OCI-LY3 (cell line): ENCODE measurements around the gene OR5H1.
A peak's percentile ranks its signal among the peaks of the same experiment; 100 is the strongest.

Source experiments
- H2AFZ ChIP-seq: fragments of 200-600, 300-600 bp; shearing (Covaris generic); 2 replicates; pipeline ENCODE4 v1.6.0; 2014; ENCODE audit warnings: antibody characterized with exemption, low read depth, low read length
- H3K27ac ChIP-seq: fragments of 200-600, 300-600 bp; sonication (generic); 2 replicates; pipeline ENCODE4 v1.5.1; 2014; ENCODE audit warnings: mild to moderate bottlenecking, low read length, moderate library complexity, mixed read lengths
- H3K27me3 ChIP-seq: fragments of 200-600, 300-600 bp; sonication (generic); 2 replicates; pipeline ENCODE4 v1.6.1; 2014; ENCODE audit warnings: low read depth, low read length, mixed read lengths
- H3K36me3 ChIP-seq: fragments of 200-600, 300-600 bp; sonication (generic); replicated peaks from 2 replicates; pipeline ENCODE3; 2014; ENCODE audit warnings: low read depth, low read length, mixed read lengths
- H3K4me1 ChIP-seq: fragments of 300-600, 200-600 bp; sonication (generic); 2 replicates; pipeline ENCODE4 v1.6.1; 2014; ENCODE audit warnings: low read length, mixed read lengths
- H3K4me2 ChIP-seq: fragments of 200-600, 300-600 bp; sonication (generic); 2 replicates; pipeline ENCODE4 v1.6.1; 2014; ENCODE audit warnings: low read length, mixed read lengths
- H3K4me3 ChIP-seq: fragments of 300-600, 200-600 bp; sonication (generic); 2 replicates; pipeline ENCODE4 v1.5.1; 2014; ENCODE audit warnings: antibody characterized with exemption, mild to moderate bottlenecking, low read length, moderate library complexity
- H3K79me2 ChIP-seq: fragments of 300-600, 200-600 bp; shearing (Covaris generic); 2 replicates; pipeline ENCODE4 v1.6.1; 2014; ENCODE audit warnings: mild to moderate bottlenecking, low read length, mixed read lengths
- H3K9ac ChIP-seq: fragments of 300-600, 200-600 bp; shearing (Covaris generic); 2 replicates; pipeline ENCODE4 v1.6.0; 2014; ENCODE audit warnings: mild to moderate bottlenecking, low read length, moderate library complexity
- H3K9me3 ChIP-seq: fragments of 200-600, 300-600 bp; shearing (Covaris generic); 2 replicates; pipeline ENCODE4 v1.6.1; 2014; ENCODE audit warnings: low read length, mixed read lengths; ENCODE audit not compliant: insufficient read depth
- H4K20me1 ChIP-seq: fragments of 200-600, 300-600 bp; sonication (generic); 2 replicates; pipeline ENCODE4 v1.6.1; 2016; ENCODE audit warnings: low read length, mixed read lengths; ENCODE audit not compliant: insufficient read depth
- EZH2phosphoT487 ChIP-seq: fragments of 200-600 bp; shearing (Covaris generic); IDR thresholded peaks from 2 replicates; pipeline ENCODE4 v1.6.1; 2018; ENCODE audit warnings: antibody characterized with exemption, mixed run types, low read depth
- TF ChIP-seq, protein P1 (sequence below): fragments of 200-600, 300-600 bp; sonication (generic); IDR thresholded peaks from 2 replicates; pipeline ENCODE4 v1.5.1; 2014; ENCODE audit warnings: antibody characterized with exemption, low read length, low read depth

The OR5H1 gene

DNA sequence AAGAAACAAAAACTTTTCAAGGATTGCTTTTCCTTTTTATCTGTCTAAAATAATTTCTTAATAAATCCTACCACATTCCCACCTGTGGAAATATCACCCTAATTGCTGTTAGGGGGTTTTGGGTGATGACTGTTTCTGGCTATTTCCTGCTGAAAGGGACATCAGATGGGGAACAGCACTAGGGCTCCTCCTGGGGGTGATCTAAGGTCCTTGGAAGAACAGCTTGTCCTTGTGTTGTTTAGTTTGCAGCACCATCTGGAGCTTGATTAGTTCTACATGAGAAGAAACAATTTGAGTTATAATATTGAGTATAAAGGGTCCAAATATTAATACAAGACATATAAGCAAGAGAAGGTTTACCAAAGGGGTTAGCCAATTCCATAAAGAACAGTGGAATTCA lies 54.7 kb downstream of the OR5H1 start:
- no peak for TF ChIP-seq EZH2phosphoT487
- TF ChIP-seq, protein P1, sequence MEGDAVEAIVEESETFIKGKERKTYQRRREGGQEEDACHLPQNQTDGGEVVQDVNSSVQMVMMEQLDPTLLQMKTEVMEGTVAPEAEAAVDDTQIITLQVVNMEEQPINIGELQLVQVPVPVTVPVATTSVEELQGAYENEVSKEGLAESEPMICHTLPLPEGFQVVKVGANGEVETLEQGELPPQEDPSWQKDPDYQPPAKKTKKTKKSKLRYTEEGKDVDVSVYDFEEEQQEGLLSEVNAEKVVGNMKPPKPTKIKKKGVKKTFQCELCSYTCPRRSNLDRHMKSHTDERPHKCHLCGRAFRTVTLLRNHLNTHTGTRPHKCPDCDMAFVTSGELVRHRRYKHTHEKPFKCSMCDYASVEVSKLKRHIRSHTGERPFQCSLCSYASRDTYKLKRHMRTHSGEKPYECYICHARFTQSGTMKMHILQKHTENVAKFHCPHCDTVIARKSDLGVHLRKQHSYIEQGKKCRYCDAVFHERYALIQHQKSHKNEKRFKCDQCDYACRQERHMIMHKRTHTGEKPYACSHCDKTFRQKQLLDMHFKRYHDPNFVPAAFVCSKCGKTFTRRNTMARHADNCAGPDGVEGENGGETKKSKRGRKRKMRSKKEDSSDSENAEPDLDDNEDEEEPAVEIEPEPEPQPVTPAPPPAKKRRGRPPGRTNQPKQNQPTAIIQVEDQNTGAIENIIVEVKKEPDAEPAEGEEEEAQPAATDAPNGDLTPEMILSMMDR = peak; percentile 68
- Histone ChIP-seq H3K79me2 (no peaks in the 10 kb centered on the region), H3K9me3 (no peaks in the 10 kb centered on the region), H3K9ac (no peak overlapping the region), H3K4me2 (no peak overlapping the region), H3K4me1 (peaks cover 13% of the 10 kb centered on the region), H2AFZ (no peak overlapping the region), H3K36me3 (no peaks in the 10 kb centered on the region), H3K27me3 (no peaks in the 10 kb centered on the region), H3K4me3 (no peak overlapping the region), H4K20me1 (no peaks in the 10 kb centered on the region), H3K27ac (no peak overlapping the region)
